Panc1 (cell line): ENCODE data around the gene C8A. TPM values are rescaled to one million over a fixed set of nuclear protein-coding genes. Genes with fewer than 3 reads are reported as not detected.

ENCODE experiments used
- ATAC-seq: fragments of 200-7000 bp; cut with Tn5 transposase; 2 replicates; pipeline ENCODE4 v1.9.1; 2020; ENCODE audit warnings: mild to moderate bottlenecking, moderate library complexity
- BruUV-seq: library from RNA; stranded (reverse); fragments of 400-500 nt; replicated peaks from 2 replicates; lab custom pipeline; 2021; lab: Mats Ljungman, UMichigan
- CTCF ChIA-PET: fragments of 300-600 bp; sonication (Branson Sonifier 250); formaldehyde crosslinking; loops from one replicate; lab custom pipeline; 2022; ENCODE audit warnings: antibody characterized with exemption; lab: Charles Lee
- POLR2A ChIA-PET: fragments of 300-600 bp; sonication (Branson Sonifier 250); formaldehyde crosslinking; loops from one replicate; lab custom pipeline; 2022; ENCODE audit warnings: antibody characterized with exemption; lab: Charles Lee
- DNase-seq: peaks from one replicate; pipeline ENCODE4 v3.0.0-alpha.2; 2010; ENCODE audit warnings: low read depth, low spot score
- H3K27ac ChIP-seq: 2 replicates; pipeline ENCODE4 v1.5.1; 2011; ENCODE audit warnings: mild to moderate bottlenecking, low read length, inconsistent platforms
- H3K27me3 ChIP-seq: fragments of 200-500 bp; sonication (Bioruptor generic); 2 replicates; pipeline ENCODE4 v1.6.0; 2014; ENCODE audit warnings: low read length, inconsistent platforms; ENCODE audit not compliant: control insufficient read depth, insufficient read depth
- H3K36me3 ChIP-seq: fragments of 200-500 bp; sonication (Bioruptor generic); 2 replicates; pipeline ENCODE4 v1.5.1; 2014; ENCODE audit warnings: inconsistent platforms, mild to moderate bottlenecking, low read length, moderate library complexity; ENCODE audit not compliant: control insufficient read depth, insufficient read depth
- H3K4me1 ChIP-seq: 2 replicates; pipeline ENCODE4 v1.5.1; 2011; ENCODE audit warnings: inconsistent platforms, mild to moderate bottlenecking, low read length, moderate library complexity; ENCODE audit not compliant: control insufficient read depth, insufficient read depth
- H3K4me3 ChIP-seq, 2 experiments: 2 replicates each; pipeline ENCODE4 v1.5.1; 2011 to 2012; ENCODE audit warnings: low read depth in 2 of 2, low read length in 2 of 2, mild to moderate bottlenecking in 2 of 2, inconsistent platforms in 1 of 2, moderate library complexity in 1 of 2
- H3K9me3 ChIP-seq: fragments of 200-500 bp; sonication (Bioruptor generic); 2 replicates; pipeline ENCODE4 v1.5.1; 2014; ENCODE audit warnings: low read depth, mild to moderate bottlenecking, inconsistent platforms, low read length, moderate library complexity; ENCODE audit not compliant: control insufficient read depth, insufficient read depth
- CTCF ChIP-seq: fragments of 450-650 bp; IDR thresholded peaks from 2 replicates; pipeline ENCODE4 v1.5.1; 2017; ENCODE audit warnings: mild to moderate bottlenecking
- POLR2AphosphoS5 ChIP-seq: IDR thresholded peaks from 2 replicates; pipeline ENCODE4 v1.6.1; 2012; ENCODE audit warnings: mild to moderate bottlenecking, low read depth, low read length, moderate library complexity
- SIN3A ChIP-seq: IDR thresholded peaks from 2 replicates; pipeline ENCODE4 v1.6.1; 2012; ENCODE audit warnings: low read depth, mild to moderate bottlenecking, low read length, moderate library complexity, borderline replicate concordance; ENCODE audit not compliant: insufficient read depth
- TCF7L2 ChIP-seq: IDR thresholded peaks from 2 replicates; pipeline ENCODE4 v1.6.1; 2011; ENCODE audit warnings: mild to moderate bottlenecking, low read depth, low read length, inconsistent platforms
- in situ Hi-C: cut with HindIII; loops from 2 replicates; pipeline ENCODE4 v1.10.0; 2016; ENCODE audit warnings: low sequenced_read_pairs, low pct_unique_long_range_greater_than_20kb
- intact Hi-C: fragments of 100-400 bp; cut with micrococcal nuclease; formaldehyde crosslinking; loops from one replicate; pipeline ENCODE4 v1.10.0; 2022; ENCODE audit not compliant: unreplicated experiment
- total RNA-seq: library from RNA; stranded (reverse); gene quantifications from one replicate; pipeline ENCODE4 v1.2.1, GENCODE V29; 2021; ENCODE audit not compliant: unreplicated experiment
- TF ChIP-seq, protein P1 (sequence below), 2 experiments: IDR thresholded peaks; 2 replicates each; pipeline ENCODE4 v1.6.1; 2011 to 2012; ENCODE audit warnings: low read depth in 2 of 2, control low read depth in 1 of 2, low read length in 1 of 2, mild to moderate bottlenecking in 1 of 2, moderate library complexity in 1 of 2; ENCODE audit not compliant: insufficient read depth in 1 of 2

Gene C8A
- total RNA-seq, 1 experiment from 2014 or later: not detected

DNA sequence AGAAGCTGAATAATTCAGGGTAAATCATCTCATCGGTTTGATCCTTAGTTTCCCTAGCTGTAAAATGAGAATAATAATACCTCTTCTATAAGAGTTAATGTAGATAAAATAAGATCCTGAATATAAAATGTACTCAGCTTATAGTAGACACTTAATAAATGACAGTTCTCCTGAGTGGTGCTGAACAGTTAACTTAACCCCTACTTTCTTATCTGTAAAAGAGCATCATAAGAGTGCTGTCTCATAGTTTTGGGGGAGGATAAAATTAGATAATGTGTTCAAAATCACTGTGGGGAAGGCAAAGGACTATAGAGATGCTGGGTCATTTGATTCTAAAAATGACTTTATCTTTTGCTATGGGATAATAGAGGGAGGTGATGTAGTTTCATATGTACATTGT lies 593 bp downstream of the C8A start:
- no TSS peak for BruUV-seq
- Histone ChIP-seq H3K4me3 (no peak overlapping the region), H3K4me1 (no peaks in the 10 kb centered on the region), H3K27ac (no peak overlapping the region), H3K27me3 (no peaks in the 10 kb centered on the region), H3K9me3 (no peaks in the 10 kb centered on the region), H3K36me3 (no peaks in the 10 kb centered on the region)
- TF ChIP-seq, protein P1, sequence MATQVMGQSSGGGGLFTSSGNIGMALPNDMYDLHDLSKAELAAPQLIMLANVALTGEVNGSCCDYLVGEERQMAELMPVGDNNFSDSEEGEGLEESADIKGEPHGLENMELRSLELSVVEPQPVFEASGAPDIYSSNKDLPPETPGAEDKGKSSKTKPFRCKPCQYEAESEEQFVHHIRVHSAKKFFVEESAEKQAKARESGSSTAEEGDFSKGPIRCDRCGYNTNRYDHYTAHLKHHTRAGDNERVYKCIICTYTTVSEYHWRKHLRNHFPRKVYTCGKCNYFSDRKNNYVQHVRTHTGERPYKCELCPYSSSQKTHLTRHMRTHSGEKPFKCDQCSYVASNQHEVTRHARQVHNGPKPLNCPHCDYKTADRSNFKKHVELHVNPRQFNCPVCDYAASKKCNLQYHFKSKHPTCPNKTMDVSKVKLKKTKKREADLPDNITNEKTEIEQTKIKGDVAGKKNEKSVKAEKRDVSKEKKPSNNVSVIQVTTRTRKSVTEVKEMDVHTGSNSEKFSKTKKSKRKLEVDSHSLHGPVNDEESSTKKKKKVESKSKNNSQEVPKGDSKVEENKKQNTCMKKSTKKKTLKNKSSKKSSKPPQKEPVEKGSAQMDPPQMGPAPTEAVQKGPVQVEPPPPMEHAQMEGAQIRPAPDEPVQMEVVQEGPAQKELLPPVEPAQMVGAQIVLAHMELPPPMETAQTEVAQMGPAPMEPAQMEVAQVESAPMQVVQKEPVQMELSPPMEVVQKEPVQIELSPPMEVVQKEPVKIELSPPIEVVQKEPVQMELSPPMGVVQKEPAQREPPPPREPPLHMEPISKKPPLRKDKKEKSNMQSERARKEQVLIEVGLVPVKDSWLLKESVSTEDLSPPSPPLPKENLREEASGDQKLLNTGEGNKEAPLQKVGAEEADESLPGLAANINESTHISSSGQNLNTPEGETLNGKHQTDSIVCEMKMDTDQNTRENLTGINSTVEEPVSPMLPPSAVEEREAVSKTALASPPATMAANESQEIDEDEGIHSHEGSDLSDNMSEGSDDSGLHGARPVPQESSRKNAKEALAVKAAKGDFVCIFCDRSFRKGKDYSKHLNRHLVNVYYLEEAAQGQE (IDR thresholded peaks at IDR 0.05; ENCODE audit: insufficient read depth in 1 of 2, low read depth in 2 of 2, low read length in 1 of 2): no peak
- TF ChIP-seq POLR2AphosphoS5: no peak
- TF ChIP-seq CTCF: no peak
- no peak for TF ChIP-seq TCF7L2
- TF ChIP-seq SIN3A: no peak
- POLR2A ChIA-PET: no interaction called here
- ATAC-seq (no peak), DNase-seq (no peak)
- intact Hi-C loops (no loop called here), in situ Hi-C loops (no loop called here)
- CTCF ChIA-PET: interaction anchor here (0.7 kb wide), 1 partner anchor 22 kb away, joined by 8 read pairs; no protein-coding TSS in a partner anchor

DNA sequence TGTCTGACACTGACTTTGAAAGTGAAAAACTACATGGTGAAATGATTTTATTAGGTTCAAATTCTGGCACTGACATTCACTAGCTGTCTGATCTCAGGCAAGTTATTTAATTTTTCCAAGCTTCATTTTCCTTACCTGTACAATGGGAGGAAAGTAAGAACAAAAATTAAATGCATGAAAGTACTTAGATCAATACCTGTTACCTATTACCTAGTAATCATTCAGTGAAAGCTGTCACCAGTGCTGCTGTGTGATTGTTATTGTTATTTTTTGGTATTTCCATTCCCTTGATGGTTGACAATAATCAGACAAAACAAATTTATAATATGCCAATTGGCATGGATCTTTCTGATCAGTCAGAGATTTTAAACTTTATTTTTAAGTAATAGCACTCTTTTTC lies 1.6 kb downstream of the C8A start:
- DNase-seq (no peak), ATAC-seq (no peak)
- no TSS peak for BruUV-seq
- no peak for TF ChIP-seq CTCF
- TF ChIP-seq SIN3A: no peak
- TF ChIP-seq, protein P1 (IDR thresholded peaks at IDR 0.05; ENCODE audit: insufficient read depth in 1 of 2, low read depth in 2 of 2, low read length in 1 of 2): no peak
- no peak for TF ChIP-seq TCF7L2
- TF ChIP-seq POLR2AphosphoS5: no peak
- Histone ChIP-seq H3K9me3 (no peaks in the 10 kb centered on the region), H3K36me3 (no peaks in the 10 kb centered on the region), H3K27ac (no peak overlapping the region), H3K4me1 (no peaks in the 10 kb centered on the region), H3K4me3 (no peak overlapping the region), H3K27me3 (no peaks in the 10 kb centered on the region)
- ChIA-PET CTCF (interaction anchor here (0.7 kb wide), 1 partner anchor 23 kb away, joined by 8 read pairs; no protein-coding TSS in a partner anchor), POLR2A (no interaction called here)
- intact Hi-C loops (no loop called here), in situ Hi-C loops (no loop called here)
